GM18520 (cell line): ENCODE data around the gene SET.
"Not testable (repeated sequence)": the region's sequence is repeated elsewhere in the genome, so short reads cannot be mapped to it uniquely, and the experiment has no call there.

Experiments
- ATAC-seq: cut with Tn5 transposase; IDR thresholded peaks from one replicate; pipeline ENCODE4 v1.9.1; 2021; ENCODE audit not compliant: unreplicated experiment

SET gene

DNA sequence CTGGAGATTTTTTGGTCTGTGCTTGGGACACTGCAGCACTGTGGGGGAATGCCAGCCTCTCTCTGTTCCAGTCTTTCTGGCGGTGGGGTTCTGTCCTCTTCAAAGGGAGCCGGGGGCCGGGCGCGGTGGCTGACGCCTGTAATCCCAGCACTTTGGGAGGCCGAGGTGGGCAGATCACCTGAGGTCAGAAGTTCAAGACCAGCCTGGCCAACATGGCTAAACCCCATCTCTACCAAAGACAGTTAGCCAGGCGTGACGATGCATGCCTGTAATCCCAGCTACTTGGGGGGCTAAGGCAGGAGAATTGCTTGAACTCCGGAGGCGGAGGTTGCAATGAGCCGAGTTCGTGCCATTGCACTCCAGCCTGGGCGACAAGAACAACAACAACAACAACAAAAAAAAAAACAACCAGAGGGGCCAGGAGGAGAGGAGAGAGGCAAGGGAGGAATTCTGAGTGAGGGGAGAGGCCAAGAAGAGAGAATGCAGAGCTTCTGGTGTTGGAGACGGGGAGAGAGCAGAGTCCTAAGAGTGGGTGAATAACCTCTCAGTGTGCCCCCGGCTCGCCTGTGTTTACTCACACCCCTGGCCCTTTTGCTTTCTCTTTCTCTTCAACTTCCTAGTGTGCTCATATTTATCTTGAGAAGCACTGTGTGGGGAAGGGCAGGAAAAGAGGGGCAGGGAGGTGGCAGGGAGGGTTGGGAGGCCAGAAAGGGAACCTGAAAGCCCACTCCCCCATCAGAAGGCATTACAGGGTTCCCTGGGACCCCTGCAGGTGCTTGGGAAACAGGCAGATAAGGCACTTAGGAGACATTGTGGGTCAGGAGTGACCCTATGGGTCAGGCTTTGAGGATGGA lies 3.2 kb upstream of the SET start:
- ATAC-seq: no peak

GRCh38 chr9:128687453-128687852 lies 1.6 kb upstream of the SET start:
- ATAC-seq: no peak

- ATAC-seq: no peak
Observed at GRCh38 chr9:128689293-128689774, 312 bp downstream of the SET start.

DNA sequence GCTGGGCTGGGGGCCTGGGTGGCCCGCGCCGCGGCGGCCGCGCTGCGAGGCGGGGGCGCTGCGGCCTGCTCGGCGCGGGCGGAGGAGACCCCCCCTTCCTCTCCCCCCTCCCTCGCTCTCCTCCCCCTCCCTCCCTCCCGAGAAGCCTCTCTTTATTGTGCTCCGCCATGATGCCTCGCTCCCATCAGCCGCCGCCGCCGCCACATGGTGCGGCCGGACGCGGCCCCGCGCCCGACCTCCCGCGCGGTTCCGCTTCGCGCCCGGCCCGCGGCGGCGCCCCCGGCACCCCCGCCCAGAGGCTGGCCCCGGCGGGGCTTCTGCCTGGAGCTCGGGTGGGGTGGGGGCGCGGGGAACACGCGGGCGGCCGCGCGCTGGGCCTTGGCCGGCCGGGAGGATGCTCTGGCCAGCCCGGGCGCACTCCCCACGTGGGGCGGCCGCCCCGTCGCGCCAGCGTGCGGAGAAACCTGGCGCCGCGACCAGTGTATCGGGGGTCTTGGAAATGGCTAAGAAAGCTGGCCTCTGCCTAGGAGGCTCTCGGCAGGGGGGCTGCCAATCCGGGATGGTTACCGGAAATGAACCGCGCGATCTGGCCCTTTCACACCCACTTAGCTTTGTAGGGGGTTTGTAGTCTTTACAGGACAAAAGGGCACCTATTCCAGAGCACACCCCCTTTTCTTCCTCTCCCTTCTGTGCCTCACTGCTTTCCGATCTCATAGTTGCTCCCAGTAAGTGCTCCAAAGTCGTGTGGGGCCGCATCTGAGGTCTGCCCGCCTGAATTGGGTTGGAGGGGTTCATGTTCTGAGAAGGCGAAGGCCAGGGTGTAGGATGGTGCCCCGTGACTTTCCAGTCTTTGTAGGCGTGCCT lies 1.0 kb downstream of the SET start:
- ATAC-seq: no peak

DNA sequence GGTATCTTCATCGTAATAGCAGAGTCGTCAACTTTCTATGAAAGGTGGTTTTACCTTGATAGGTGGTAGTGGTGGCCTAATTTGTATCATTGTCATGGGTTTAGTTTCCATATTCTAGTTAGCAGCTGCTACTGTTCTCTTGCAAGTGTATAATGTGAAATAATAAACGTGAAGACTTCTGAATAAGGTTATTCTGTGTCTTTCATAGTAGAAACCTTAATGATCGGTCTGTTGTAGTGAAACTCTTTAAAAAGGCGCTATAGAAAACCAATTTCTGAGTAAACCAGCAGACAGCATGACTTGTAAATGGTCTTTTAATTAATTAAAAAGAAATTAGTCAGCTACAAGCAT lies 1.6 kb downstream of the SET start:
- no peak for ATAC-seq

DNA sequence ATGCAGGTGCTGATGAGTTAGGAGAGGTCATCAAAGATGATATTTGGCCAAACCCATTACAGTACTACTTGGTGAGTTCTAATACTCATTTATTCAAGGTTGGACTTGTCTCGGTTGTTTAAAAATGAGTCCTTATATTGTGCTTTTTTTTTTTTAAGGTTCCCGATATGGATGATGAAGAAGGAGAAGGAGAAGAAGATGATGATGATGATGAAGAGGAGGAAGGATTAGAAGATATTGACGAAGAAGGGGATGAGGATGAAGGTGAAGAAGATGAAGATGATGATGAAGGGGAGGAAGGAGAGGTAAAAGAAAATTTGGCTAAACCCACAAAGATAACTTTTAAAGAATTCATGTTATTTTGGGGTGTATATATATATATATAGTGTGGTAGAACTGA lies 4.7 kb downstream of the SET start:
- not testable (repeated sequence) for ATAC-seq

DNA sequence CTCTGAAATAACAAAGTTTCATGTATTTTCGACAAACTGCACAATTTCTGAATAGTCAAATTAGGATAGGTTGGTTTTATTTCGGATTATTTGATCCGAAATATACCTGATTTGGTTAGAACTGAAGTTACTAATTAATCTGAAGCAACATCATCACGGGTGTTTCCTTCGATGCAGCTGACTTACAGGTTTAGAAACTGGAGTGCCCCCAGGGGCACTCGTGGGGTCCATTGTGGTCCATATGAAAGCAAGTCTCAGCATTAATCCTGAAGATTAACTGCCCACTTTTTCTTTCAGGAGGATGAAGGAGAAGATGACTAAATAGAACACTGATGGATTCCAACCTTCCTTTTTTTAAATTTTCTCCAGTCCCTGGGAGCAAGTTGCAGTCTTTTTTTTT lies 5.3 kb downstream of the SET start:
- ATAC-seq: no peak

- no peak for ATAC-seq
Observed at GRCh38 chr9:128696923-128697707, 8.1 kb downstream of the SET start.

GRCh38 chr9:128699096-128699795 lies 10.2 kb downstream of the SET start:
- not testable (repeated sequence) for ATAC-seq

DNA sequence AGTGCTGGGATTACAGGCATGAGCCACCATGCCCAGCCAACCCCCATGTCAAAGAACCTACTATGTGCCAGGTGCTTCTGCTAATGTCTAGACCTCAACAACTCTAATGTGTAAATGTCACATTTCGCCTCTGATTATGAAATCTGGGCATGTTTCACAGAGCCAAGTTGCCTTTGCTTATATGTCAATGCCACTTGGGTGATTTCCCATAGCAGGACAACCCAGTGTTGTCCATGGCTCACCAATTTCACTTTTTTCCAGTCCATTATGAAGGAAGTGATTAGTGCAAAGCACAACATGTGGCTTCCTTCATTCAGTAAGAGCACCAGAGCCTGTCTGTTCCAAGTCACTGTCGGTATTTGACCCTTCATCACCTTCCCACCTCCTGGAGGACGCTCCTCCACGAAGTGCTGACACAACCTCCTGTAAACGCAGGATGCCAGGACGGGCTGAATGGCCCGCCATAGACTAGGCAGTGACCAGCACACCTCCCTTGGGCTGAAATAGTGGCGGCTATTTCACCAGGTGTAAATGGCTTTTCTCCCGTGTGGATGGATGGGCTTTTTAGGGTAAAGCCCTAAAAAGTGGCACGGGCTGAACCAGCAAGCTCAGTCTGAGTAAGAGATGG lies 12.3 kb downstream of the SET start:
- no peak for ATAC-seq

GRCh38 chr9:128702445-128702948 lies 13.5 kb downstream of the SET start, which contains the start of gene PKN3:
PKN3 (plus strand) TSS chr9:128702503; CDS start chr9:128702916, 413 bp downstream.
- ATAC-seq: peak; percentile 51

DNA sequence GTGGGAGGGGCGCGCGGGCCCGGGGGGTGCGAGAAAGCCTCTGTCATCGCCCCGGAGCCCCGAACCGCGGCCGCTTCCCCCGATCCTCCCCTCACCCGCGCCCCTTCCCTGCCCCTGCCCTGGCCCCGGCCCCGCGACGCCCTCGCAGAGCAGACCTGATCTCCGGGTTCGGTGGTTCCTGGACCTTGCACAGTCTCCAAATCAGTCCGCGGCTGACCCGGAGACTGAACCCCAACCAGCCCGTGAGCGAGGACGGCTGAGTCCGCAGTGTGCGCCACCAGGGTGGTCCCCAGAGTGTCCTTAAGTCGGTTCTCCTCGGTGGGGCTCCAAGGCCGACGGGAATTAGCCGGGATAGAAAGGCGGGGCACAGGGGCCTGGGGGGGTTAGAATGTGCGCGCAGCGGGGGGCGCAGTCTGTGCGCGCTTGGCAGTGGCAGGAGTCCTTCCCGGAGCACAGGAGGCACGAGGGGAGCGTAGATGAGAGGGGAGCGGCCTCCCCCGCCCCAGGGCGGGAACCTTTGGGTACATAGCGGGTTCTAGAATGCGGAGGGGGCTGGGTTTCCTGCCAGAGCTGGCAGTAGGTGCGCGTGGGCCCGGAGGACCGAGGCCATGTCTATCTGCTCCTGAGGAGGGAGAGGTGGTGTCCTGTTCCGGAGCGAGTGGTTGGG lies 14.1 kb downstream of the SET start:
- no peak for ATAC-seq

GRCh38 chr9:128703616-128704355 lies 14.8 kb downstream of the SET start:
- no peak for ATAC-seq

GRCh38 chr9:128704356-128704670 lies 15.3 kb downstream of the SET start:
- ATAC-seq: no peak

- no peak for ATAC-seq
Observed at GRCh38 chr9:128705051-128705965, 16.3 kb downstream of the SET start.

GRCh38 chr9:128706045-128706444 lies 17.0 kb downstream of the SET start:
- no peak for ATAC-seq

DNA sequence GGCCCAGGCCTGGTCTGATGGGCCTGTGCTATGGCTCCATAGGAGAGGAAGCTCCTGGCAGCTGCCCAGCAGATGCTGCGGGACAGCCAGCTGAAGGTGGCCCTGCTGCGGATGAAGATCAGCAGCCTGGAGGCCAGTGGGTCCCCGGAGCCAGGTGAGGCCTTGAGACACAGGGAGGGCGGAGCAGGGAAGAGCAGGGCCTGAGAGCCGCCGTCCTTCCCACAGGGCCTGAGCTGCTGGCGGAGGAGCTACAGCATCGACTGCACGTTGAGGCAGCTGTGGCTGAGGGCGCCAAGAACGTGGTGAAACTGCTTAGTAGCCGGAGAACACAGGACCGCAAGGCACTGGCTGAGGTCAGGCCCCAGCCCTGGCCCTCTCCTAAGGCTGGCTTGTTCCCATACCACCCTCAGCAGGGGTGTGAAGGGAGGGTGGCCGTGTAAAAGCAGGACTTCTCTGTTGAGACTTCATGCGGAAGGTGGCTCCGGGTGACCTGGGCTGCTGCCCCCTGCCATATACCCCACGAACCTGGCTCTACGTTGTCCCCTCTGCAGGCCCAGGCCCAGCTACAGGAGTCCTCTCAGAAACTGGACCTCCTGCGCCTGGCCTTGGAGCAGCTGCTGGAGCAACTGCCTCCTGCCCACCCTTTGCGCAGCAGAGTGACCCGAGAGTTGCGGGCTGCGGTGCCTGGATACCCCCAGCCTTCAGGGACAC lies 17.8 kb downstream of the SET start:
- ATAC-seq: no peak
